Trophoblast cell (in vitro differentiated cells and primary cell): ENCODE data around the gene RLBP1.

Source experiments
- DNase-seq, 2 donors: peaks; one replicate each; pipeline ENCODE4 v3.0.0-alpha.2; 2016
- H2AFZ ChIP-seq: 2 replicates; pipeline ENCODE4 v1.6.1; 2013; ENCODE audit warnings: low read length, moderate library complexity, mild to moderate bottlenecking; ENCODE audit not compliant: insufficient read depth, poor library complexity
- H2AK5ac ChIP-seq: 2 replicates; pipeline ENCODE4 v1.6.1; 2013; ENCODE audit warnings: mild to moderate bottlenecking, low read length
- H2BK120ac ChIP-seq: 2 replicates; pipeline ENCODE4 v1.6.1; 2013; ENCODE audit warnings: low read length, mild to moderate bottlenecking, moderate library complexity; ENCODE audit not compliant: insufficient read depth, poor library complexity
- H2BK12ac ChIP-seq: 2 replicates; pipeline ENCODE4 v1.6.1; 2013; ENCODE audit warnings: mild to moderate bottlenecking, low read length, moderate library complexity
- H2BK5ac ChIP-seq: 2 replicates; pipeline ENCODE4 v1.6.1; 2013; ENCODE audit warnings: low read length, low read depth, moderate library complexity, mild to moderate bottlenecking; ENCODE audit not compliant: poor library complexity
- H3K14ac ChIP-seq: 2 replicates; pipeline ENCODE4 v1.6.1; 2013; ENCODE audit warnings: mild to moderate bottlenecking, low read length
- H3K18ac ChIP-seq: 2 replicates; pipeline ENCODE4 v1.6.1; 2013; ENCODE audit warnings: mild to moderate bottlenecking, low read length
- H3K23ac ChIP-seq: 2 replicates; pipeline ENCODE4 v1.6.1; 2013; ENCODE audit warnings: low read length
- H3K27ac ChIP-seq: 2 replicates; pipeline ENCODE4 v1.5.1; 2013; ENCODE audit warnings: low read depth, mild to moderate bottlenecking, inconsistent platforms, low read length, moderate library complexity
- H3K27me3 ChIP-seq: 2 replicates; pipeline ENCODE4 v1.6.1; 2013; ENCODE audit warnings: inconsistent platforms, mild to moderate bottlenecking, low read length, moderate library complexity; ENCODE audit not compliant: insufficient read depth
- H3K36me3 ChIP-seq, 2 experiments: 1 replicate in 1 of 2; 2 replicates in 1 of 2; pipeline ENCODE4 v1.6.1; 2013; ENCODE audit warnings: low read length in 2 of 2, mild to moderate bottlenecking in 2 of 2, moderate library complexity in 1 of 2; ENCODE audit not compliant: insufficient read depth in 2 of 2, control insufficient read depth in 1 of 2
- H3K4ac ChIP-seq: 2 replicates; pipeline ENCODE4 v1.6.1; 2013; ENCODE audit warnings: low read depth, mild to moderate bottlenecking, low read length, moderate library complexity
- H3K4me1 ChIP-seq, 2 experiments: 1 replicate in 1 of 2; 2 replicates in 1 of 2; pipeline ENCODE4 v1.6.1; 2013; ENCODE audit warnings: low read length in 2 of 2, mild to moderate bottlenecking in 2 of 2, moderate library complexity in 1 of 2; ENCODE audit not compliant: insufficient read depth in 2 of 2, control insufficient read depth in 1 of 2
- H3K4me2 ChIP-seq: 2 replicates; pipeline ENCODE4 v1.6.1; 2013; ENCODE audit warnings: inconsistent platforms, mild to moderate bottlenecking, low read length, moderate library complexity
- H3K4me3 ChIP-seq: 2 replicates; pipeline ENCODE4 v1.5.1; 2013; ENCODE audit warnings: mild to moderate bottlenecking, low read depth, low read length, inconsistent platforms
- H3K79me1 ChIP-seq: one replicate; pipeline ENCODE4 v1.6.1; 2013; ENCODE audit warnings: low read length
- H3K79me2 ChIP-seq: 2 replicates; pipeline ENCODE4 v1.6.1; 2013; ENCODE audit warnings: low read length, mild to moderate bottlenecking; ENCODE audit not compliant: control insufficient read depth, insufficient read depth, poor library complexity
- H3K9ac ChIP-seq: 2 replicates; pipeline ENCODE4 v1.6.1; 2013; ENCODE audit warnings: mild to moderate bottlenecking, low read length
- H3K9me3 ChIP-seq: 2 replicates; pipeline ENCODE4 v1.6.1; 2013; ENCODE audit warnings: low read depth, mild to moderate bottlenecking, control low read depth, inconsistent platforms, low read length; ENCODE audit not compliant: insufficient read depth
- H4K12ac ChIP-seq: 2 replicates; pipeline ENCODE4 v1.6.1; 2013; ENCODE audit warnings: low read depth, mild to moderate bottlenecking, low read length, moderate library complexity
- H4K8ac ChIP-seq: 2 replicates; pipeline ENCODE4 v1.6.1; 2013; ENCODE audit warnings: low read depth, mild to moderate bottlenecking, low read length, moderate library complexity
- H4K91ac ChIP-seq: one replicate; pipeline ENCODE4 v1.6.1; 2013; ENCODE audit warnings: low read depth, mild to moderate bottlenecking, low read length, moderate library complexity
- WGBS: extraction: QIAGEN DNeasy Blood & Tissue Kit; methylation state at CpG from one replicate; pipeline ENCODE4 v1.1.7; 2013; ENCODE audit warnings: missing lambda C conversion rate; ENCODE audit not compliant: insufficient read length, insufficient coverage; ENCODE audit errors: extremely low coverage; 5-methylcytosine and 5-hydroxymethylcytosine counted together

Gene RLBP1

GRCh38 chr15:89225588-89225987 is 4.2 kb upstream of the RLBP1 start:
- no CpG with 5 or more reads among the region's 5 CpGs for WGBS
- Histone ChIP-seq H3K18ac (no peak overlapping the region), H2BK5ac (no peak overlapping the region), H3K4me2 (no peak overlapping the region), H2AFZ (no peak overlapping the region), H2BK12ac (no peak overlapping the region), H3K79me1 (no peaks in the 10 kb centered on the region), H3K4me1 (no peaks in the 10 kb centered on the region), H3K79me2 (no peaks in the 10 kb centered on the region), H3K14ac (no peak overlapping the region), H4K12ac (no peak overlapping the region), H3K4me3 (no peak overlapping the region), H3K9me3 (no peaks in the 10 kb centered on the region), H2AK5ac (no peak overlapping the region), H3K36me3 (no peaks in the 10 kb centered on the region), H4K8ac (no peak overlapping the region), H3K27ac (no peak overlapping the region), H4K91ac (no peak overlapping the region), H3K9ac (no peak overlapping the region), H3K23ac (no peak overlapping the region), H3K4ac (no peak overlapping the region), H2BK120ac (no peak overlapping the region), H3K27me3 (no peaks in the 10 kb centered on the region)
- DNase-seq = no peak

GRCh38 chr15:89218531-89218930 is 2.8 kb downstream of the RLBP1 start:
- WGBS = no CpG with 5 or more reads among the region's 8 CpGs
- Histone ChIP-seq H2BK5ac (no peak overlapping the region), H3K27me3 (no peaks in the 10 kb centered on the region), H2AFZ (no peak overlapping the region), H3K18ac (no peak overlapping the region), H4K91ac (peak overlapping the region; percentile 12), H3K79me2 (no peaks in the 10 kb centered on the region), H4K12ac (no peak overlapping the region), H2BK12ac (no peak overlapping the region), H3K4me2 (no peak overlapping the region), H3K14ac (peak overlapping the region; percentile 11), H3K9me3 (peaks cover 2% of the 10 kb centered on the region), H3K79me1 (no peaks in the 10 kb centered on the region), H3K36me3 (no peaks in the 10 kb centered on the region), H3K4me3 (no peak overlapping the region), H2BK120ac (no peak overlapping the region), H3K4ac (no peak overlapping the region), H2AK5ac (no peak overlapping the region), H4K8ac (no peak overlapping the region), H3K23ac (no peak overlapping the region), H3K9ac (no peak overlapping the region), H3K27ac (no peak overlapping the region), H3K4me1 (peaks cover 0 to 2% of the 10 kb centered on the region in 2 experiments)
- no peak for DNase-seq

DNA sequence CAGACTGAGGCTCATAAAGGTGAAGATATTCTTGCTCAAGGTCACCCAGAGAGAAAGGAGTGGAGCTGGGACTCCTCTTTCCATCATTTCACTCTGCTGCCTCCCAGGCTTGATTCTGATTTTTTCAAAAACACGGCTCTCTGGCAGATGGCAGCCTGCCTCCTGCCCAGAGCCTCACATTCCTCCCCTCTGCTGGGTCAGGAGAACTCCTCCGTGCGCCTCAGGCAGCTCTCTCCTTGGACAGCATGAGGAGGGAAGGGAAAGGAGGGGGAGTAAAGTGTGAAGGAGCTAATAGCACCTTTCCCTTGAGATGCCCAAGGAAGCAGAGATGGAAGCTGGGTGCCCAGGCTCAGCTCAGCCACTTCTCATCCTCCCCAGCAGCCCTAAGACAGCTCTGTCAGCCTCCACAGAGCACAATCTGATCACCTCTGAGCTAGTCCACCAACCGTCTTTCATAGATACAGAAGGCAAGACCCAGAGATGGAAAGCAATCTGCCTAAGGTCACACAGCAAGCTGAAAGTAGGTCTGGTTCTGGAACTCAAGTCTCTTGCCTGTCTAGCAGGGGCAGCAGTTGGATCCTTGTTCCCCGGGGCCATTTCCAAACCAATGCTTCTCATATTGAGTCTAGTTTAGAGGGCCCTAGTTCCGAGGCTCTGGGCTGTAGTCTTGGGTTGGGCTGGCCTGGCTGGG is 3.5 kb downstream of the RLBP1 start:
- no peak overlapping the region for H3K4ac ChIP-seq
- no peaks in the 10 kb centered on the region for H3K79me1 ChIP-seq
- H4K12ac ChIP-seq = no peak overlapping the region
- H2BK120ac ChIP-seq = no peak overlapping the region
- peaks cover 0 to 2% of the 10 kb centered on the region in 2 experiments for H3K4me1 ChIP-seq
- WGBS = no CpG with 5 or more reads among the region's 6 CpGs
- H3K4me3 ChIP-seq = no peak overlapping the region
- H3K14ac ChIP-seq = no peak overlapping the region
- H2BK5ac ChIP-seq = no peak overlapping the region
- H3K9me3 ChIP-seq = peaks cover 2% of the 10 kb centered on the region
- no peak overlapping the region for H2AFZ ChIP-seq
- DNase-seq = no peak
- H3K79me2 ChIP-seq = no peaks in the 10 kb centered on the region
- peak overlapping the region; percentile 12 for H4K91ac ChIP-seq
- no peak overlapping the region for H3K4me2 ChIP-seq
- no peak overlapping the region for H2AK5ac ChIP-seq
- H4K8ac ChIP-seq = no peak overlapping the region
- H3K27me3 ChIP-seq = no peaks in the 10 kb centered on the region
- H3K9ac ChIP-seq = no peak overlapping the region
- no peaks in the 10 kb centered on the region for H3K36me3 ChIP-seq
- H3K18ac ChIP-seq = no peak overlapping the region
- H3K27ac ChIP-seq = no peak overlapping the region
- no peak overlapping the region for H2BK12ac ChIP-seq
- H3K23ac ChIP-seq = no peak overlapping the region

- Histone ChIP-seq H3K79me1 (no peaks in the 10 kb centered on the region), H3K27ac (no peak overlapping the region), H4K12ac (no peak overlapping the region), H3K79me2 (no peaks in the 10 kb centered on the region), H3K14ac (no peak overlapping the region), H2BK5ac (no peak overlapping the region), H2BK12ac (no peak overlapping the region), H3K36me3 (no peaks in the 10 kb centered on the region), H2AFZ (no peak overlapping the region), H4K8ac (no peak overlapping the region), H3K4me3 (no peak overlapping the region), H3K4me1 (peaks cover 0 to 2% of the 10 kb centered on the region in 2 experiments), H3K23ac (no peak overlapping the region), H3K9ac (no peak overlapping the region), H3K4ac (no peak overlapping the region), H4K91ac (no peak overlapping the region), H3K4me2 (no peak overlapping the region), H2AK5ac (no peak overlapping the region), H2BK120ac (no peak overlapping the region), H3K27me3 (no peaks in the 10 kb centered on the region), H3K18ac (no peak overlapping the region), H3K9me3 (peaks cover 2% of the 10 kb centered on the region)
- WGBS = no CpG with 5 or more reads among the region's 20 CpGs
- no peak for DNase-seq
These were observed 4.3 kb downstream of the RLBP1 start for GRCh38 chr15:89217031-89217430.
